H9 (cell line): ENCODE results near the gene IGF2BP3. TPM values are rescaled to one million over a fixed set of nuclear protein-coding genes. Genes with fewer than 3 reads are reported as not detected.

ENCODE experiments used
- DNase-seq: peaks from one replicate; pipeline ENCODE4 v3.0.0-alpha.2; 2017
- H2AFZ ChIP-seq: one replicate; pipeline ENCODE4 v1.6.1; 2013; ENCODE audit warnings: mild to moderate bottlenecking, low read length, control low read depth, moderate library complexity
- H2AK5ac ChIP-seq: 2 replicates; pipeline ENCODE4 v1.6.1; 2013; ENCODE audit warnings: low read length, control low read depth, mixed read lengths; ENCODE audit not compliant: insufficient read length
- H2BK120ac ChIP-seq: one replicate; pipeline ENCODE4 v1.6.1; 2013; ENCODE audit warnings: low read depth, mild to moderate bottlenecking, low read length, control low read depth, inconsistent platforms; ENCODE audit not compliant: poor library complexity, severe bottlenecking
- H2BK12ac ChIP-seq: 2 replicates; pipeline ENCODE4 v1.6.1; 2013; ENCODE audit warnings: low read length, control low read depth, mixed read lengths, low read depth; ENCODE audit not compliant: insufficient read length
- H2BK15ac ChIP-seq: 2 replicates; pipeline ENCODE4 v1.6.1; 2013; ENCODE audit warnings: low read depth, low read length, control low read depth
- H2BK20ac ChIP-seq: one replicate; pipeline ENCODE4 v1.6.1; 2013; ENCODE audit warnings: low read depth, mild to moderate bottlenecking, low read length, control low read depth, inconsistent platforms; ENCODE audit not compliant: poor library complexity, severe bottlenecking
- H2BK5ac ChIP-seq: 2 replicates; pipeline ENCODE4 v1.6.1; 2013; ENCODE audit warnings: low read length, control low read depth, mixed read lengths; ENCODE audit not compliant: insufficient read length
- H3K14ac ChIP-seq: 2 replicates; pipeline ENCODE4 v1.6.1; 2013; ENCODE audit warnings: low read length, control low read depth; ENCODE audit not compliant: insufficient read depth
- H3K18ac ChIP-seq: 2 replicates; pipeline ENCODE4 v1.6.1; 2013; ENCODE audit warnings: low read depth, mild to moderate bottlenecking, mixed read lengths, low read length, control low read depth; ENCODE audit not compliant: insufficient read length
- H3K23ac ChIP-seq: 2 replicates; pipeline ENCODE4 v1.6.1; 2013; ENCODE audit warnings: low read length, control low read depth, mixed read lengths, low read depth; ENCODE audit not compliant: insufficient read length
- H3K23me2 ChIP-seq: 2 replicates; pipeline ENCODE4 v1.6.1; 2013; ENCODE audit warnings: low read depth, mild to moderate bottlenecking, mixed read lengths, low read length, control low read depth; ENCODE audit not compliant: insufficient read length, poor library complexity, severe bottlenecking
- H3K27ac ChIP-seq: 2 replicates; pipeline ENCODE4 v1.5.1; 2013; ENCODE audit warnings: low read length, control low read depth, mixed read lengths, low read depth; ENCODE audit not compliant: insufficient read length
- H3K27me3 ChIP-seq: 2 replicates; pipeline ENCODE4 v1.6.1; 2013; ENCODE audit warnings: low read length, control low read depth, inconsistent platforms; ENCODE audit not compliant: insufficient read depth
- H3K4ac ChIP-seq: 2 replicates; pipeline ENCODE4 v1.6.1; 2013; ENCODE audit warnings: low read depth, mild to moderate bottlenecking, control low read depth, inconsistent platforms, low read length, moderate library complexity
- H3K4me1 ChIP-seq: 2 replicates; pipeline ENCODE4 v1.6.1; 2013; ENCODE audit warnings: low read length, control low read depth, inconsistent platforms; ENCODE audit not compliant: insufficient read depth
- H3K4me2 ChIP-seq: 2 replicates; pipeline ENCODE4 v1.6.1; 2013; ENCODE audit warnings: low read length, control low read depth, mixed read lengths; ENCODE audit not compliant: insufficient read length, insufficient read depth
- H3K56ac ChIP-seq: 2 replicates; pipeline ENCODE4 v1.6.1; 2013; ENCODE audit warnings: low read depth, mild to moderate bottlenecking, mixed read lengths, low read length, control low read depth; ENCODE audit not compliant: insufficient read length
- H3K79me1 ChIP-seq: 2 replicates; pipeline ENCODE4 v1.6.1; 2013; ENCODE audit warnings: low read depth, mild to moderate bottlenecking, moderate library complexity, low read length, control low read depth, inconsistent platforms; ENCODE audit not compliant: insufficient read depth, poor library complexity, severe bottlenecking
- H3K79me2 ChIP-seq: 2 replicates; pipeline ENCODE4 v1.6.1; 2013; ENCODE audit warnings: low read length, control low read depth, inconsistent platforms; ENCODE audit not compliant: insufficient read depth
- H3K9ac ChIP-seq: 2 replicates; pipeline ENCODE4 v1.6.1; 2013; ENCODE audit warnings: low read length, control low read depth, mixed read lengths; ENCODE audit not compliant: insufficient read length; ENCODE audit errors: extremely low read depth
- H3K9me3 ChIP-seq: one replicate; pipeline ENCODE4 v1.6.1; 2013; ENCODE audit warnings: low read depth, low read length, inconsistent platforms; ENCODE audit not compliant: control insufficient read depth
- H3T11ph ChIP-seq: one replicate; pipeline ENCODE4 v1.6.1; 2013; ENCODE audit warnings: mild to moderate bottlenecking, low read length, control low read depth, inconsistent platforms
- H4K20me1 ChIP-seq: one replicate; pipeline ENCODE4 v1.6.1; 2013; ENCODE audit not compliant: control insufficient read depth, insufficient read length, insufficient read depth
- H4K5ac ChIP-seq: 2 replicates; pipeline ENCODE4 v1.6.1; 2013; ENCODE audit warnings: low read depth, mild to moderate bottlenecking, mixed read lengths, low read length, control low read depth; ENCODE audit not compliant: insufficient read length
- H4K8ac ChIP-seq: replicated peaks from 2 replicates; pipeline ENCODE4 v1.6.1; 2013; ENCODE audit warnings: low read length, control low read depth, mixed read lengths, low read depth; ENCODE audit not compliant: insufficient read length
- H4K91ac ChIP-seq: 2 replicates; pipeline ENCODE4 v1.6.1; 2013; ENCODE audit warnings: low read depth, mild to moderate bottlenecking, moderate library complexity, mixed read lengths, low read length, control low read depth; ENCODE audit not compliant: insufficient read length
- H3K27ac Mint-ChIP-seq, 3 experiments: 2 replicates in 2 of 3; 3 replicates in 1 of 3; pipeline ENCODE4 v1.8.0; 2020 to 2021; ENCODE audit warnings: mixed read lengths in 3 of 3, mild to moderate bottlenecking in 1 of 3, moderate library complexity in 1 of 3
- H3K27me3 Mint-ChIP-seq: 2 replicates; pipeline ENCODE4 v1.8.0; 2021; ENCODE audit warnings: low read depth, mild to moderate bottlenecking, moderate library complexity, mixed read lengths
- H3K36me3 Mint-ChIP-seq, 3 experiments: 2 replicates in 2 of 3; 3 replicates in 1 of 3; pipeline ENCODE4 v1.8.0; 2020 to 2021; ENCODE audit warnings: low read depth in 3 of 3, mixed read lengths in 3 of 3; ENCODE audit not compliant: insufficient read depth in 1 of 3
- H3K4me1 Mint-ChIP-seq, 2 experiments: 2 replicates each; pipeline ENCODE4 v1.8.0; 2020; ENCODE audit warnings: mixed read lengths in 2 of 2
- H3K4me3 Mint-ChIP-seq, 2 experiments: 2 replicates in 1 of 2; 3 replicates in 1 of 2; pipeline ENCODE4 v1.8.0; 2020 to 2021; ENCODE audit warnings: mild to moderate bottlenecking in 2 of 2, mixed read lengths in 2 of 2, moderate library complexity in 1 of 2
- H3K9me3 Mint-ChIP-seq, 2 experiments: 2 replicates in 1 of 2; 3 replicates in 1 of 2; pipeline ENCODE4 v1.8.0; 2020; ENCODE audit warnings: mild to moderate bottlenecking in 2 of 2, mixed read lengths in 2 of 2, moderate library complexity in 1 of 2
- CTCF ChIP-seq: fragments of 200-600 bp; sonication (generic); conservative IDR thresholded peaks from 3 replicates; pipeline ENCODE4 v1.8.0; 2021; ENCODE audit warnings: antibody characterized with exemption, mild to moderate bottlenecking
- WGBS: extraction: QIAGEN DNeasy Blood & Tissue Kit; methylation state at CpG from one replicate; pipeline ENCODE4 v1.1.7; 2013; ENCODE audit warnings: missing lambda C conversion rate, low lambda C conversion rate, mixed read lengths; ENCODE audit not compliant: insufficient read length; ENCODE audit errors: extremely low coverage; 5-methylcytosine and 5-hydroxymethylcytosine counted together
- total RNA-seq: library from RNA; stranded (reverse); gene quantifications from 2 replicates; pipeline ENCODE4 v1.2.1, GENCODE V29; 2021

IGF2BP3 gene
- total RNA-seq, 1 experiment from 2014 or later: 197 TPM

GRCh38 chr7:23285657-23286646 is 184.3 kb downstream of the IGF2BP3 start:
- H2AFZ ChIP-seq: no peak overlapping the region
- H3K9me3 ChIP-seq: no peaks in the 10 kb centered on the region
- H2BK20ac ChIP-seq: no peak overlapping the region
- no peak overlapping the region for H4K91ac ChIP-seq
- H2BK120ac ChIP-seq: no peak overlapping the region
- H3T11ph ChIP-seq: no peak overlapping the region
- no peak overlapping the region for H3K23ac ChIP-seq
- no peak for DNase-seq
- H3K9me3 Mint-ChIP-seq: no peaks in the 10 kb centered on the region; a peak in 1 of 5 replicates
- no peak overlapping the region for H2BK12ac ChIP-seq
- H3K9ac ChIP-seq: no peak overlapping the region
- no peak overlapping the region for H3K27ac ChIP-seq
- H3K4ac ChIP-seq: no peak overlapping the region
- 56% methylated on average over 1 of the region's 18 CpGs for WGBS
- H3K27me3 Mint-ChIP-seq: no peaks in the 10 kb centered on the region
- H3K79me2 ChIP-seq: no peaks in the 10 kb centered on the region
- H3K27ac Mint-ChIP-seq: no peak overlapping the region
- no peak overlapping the region for H3K14ac ChIP-seq
- TF ChIP-seq CTCF: no peak
- no peaks in the 10 kb centered on the region for H3K79me1 ChIP-seq
- H3K4me2 ChIP-seq: no peak overlapping the region
- no peak overlapping the region for H3K18ac ChIP-seq
- H2AK5ac ChIP-seq: no peak overlapping the region
- no peak overlapping the region for H3K56ac ChIP-seq
- no peaks in the 10 kb centered on the region for H3K4me1 ChIP-seq
- no peak overlapping the region for H2BK15ac ChIP-seq
- no peak overlapping the region for H4K8ac ChIP-seq
- no peaks in the 10 kb centered on the region for H3K36me3 Mint-ChIP-seq
- peaks cover 9 to 18% of the 10 kb centered on the region in 2 experiments for H3K4me1 Mint-ChIP-seq
- no peak overlapping the region for H4K5ac ChIP-seq
- H3K4me3 Mint-ChIP-seq: no peak overlapping the region
- no peaks in the 10 kb centered on the region for H4K20me1 ChIP-seq
- H3K23me2 ChIP-seq: no peaks in the 10 kb centered on the region
- no peaks in the 10 kb centered on the region for H3K27me3 ChIP-seq
- no peak overlapping the region for H2BK5ac ChIP-seq
